HG02642 (cell line): ENCODE results near the gene PCCB.
"Not testable (repeated sequence)": the region's sequence is repeated elsewhere in the genome, so short reads cannot be mapped to it uniquely, and the experiment has no call there.

ENCODE experiments used
- ATAC-seq: cut with Tn5 transposase; IDR thresholded peaks from one replicate; pipeline ENCODE4 v1.9.1; 2021; ENCODE audit warnings: mild to moderate bottlenecking; ENCODE audit not compliant: unreplicated experiment, poor library complexity

The PCCB gene

DNA sequence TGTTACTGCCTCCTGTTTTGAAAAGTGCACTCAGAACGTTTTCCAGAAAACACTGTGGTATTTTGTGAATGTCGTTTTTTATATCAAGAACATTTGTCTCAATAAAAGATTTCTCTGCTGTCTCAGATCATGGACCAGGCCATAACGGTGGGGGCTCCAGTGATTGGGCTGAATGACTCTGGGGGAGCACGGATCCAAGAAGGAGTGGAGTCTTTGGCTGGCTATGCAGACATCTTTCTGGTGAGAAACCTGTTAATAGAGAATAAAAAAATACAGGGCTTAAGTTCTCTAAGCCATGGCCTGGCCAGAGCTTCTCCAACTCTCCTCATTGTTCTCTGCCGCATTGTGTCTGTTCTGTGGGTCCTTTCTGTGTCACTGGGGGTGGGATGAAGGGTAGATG is 11.7 kb downstream of the PCCB start:
- ATAC-seq = no peak

DNA sequence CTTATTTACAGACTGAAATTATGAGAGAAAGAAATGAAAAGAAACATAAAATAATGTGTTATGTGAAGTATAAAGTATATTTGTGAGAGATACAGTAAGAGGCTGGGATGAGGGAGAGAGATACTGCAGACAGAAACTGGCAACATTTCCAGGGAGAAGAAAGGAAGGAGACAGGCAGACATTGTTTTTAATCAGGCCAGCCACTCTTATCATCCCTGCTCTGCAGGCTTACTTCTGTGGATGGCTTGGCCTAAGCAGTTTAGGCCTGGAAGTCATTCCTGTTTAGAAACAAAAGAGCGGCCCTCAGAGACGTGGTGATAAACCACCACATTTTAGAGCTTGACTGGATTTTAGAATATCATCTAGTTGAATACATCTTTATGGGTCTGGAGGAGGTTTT is 12.4 kb downstream of the PCCB start:
- ATAC-seq = no peak

DNA sequence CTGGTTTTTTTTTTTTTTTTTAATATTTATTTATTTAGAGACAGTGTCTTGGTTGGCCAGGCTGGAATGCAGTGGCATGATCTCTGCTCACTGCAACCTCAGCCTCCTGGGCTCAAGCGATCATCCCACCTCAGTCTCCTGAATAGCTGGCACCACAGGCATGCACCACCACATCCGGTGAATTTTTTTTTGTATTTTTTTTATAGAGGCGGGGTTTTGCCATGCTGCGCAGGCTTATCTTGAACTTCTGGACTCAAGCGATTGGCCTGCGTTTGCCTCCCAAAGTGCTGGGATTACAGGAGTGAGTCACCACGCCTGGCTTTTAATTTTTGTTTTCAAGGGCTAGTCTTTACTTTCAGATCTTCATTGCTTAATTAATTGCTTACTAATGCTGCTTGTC is 13.1 kb downstream of the PCCB start:
- ATAC-seq = no peak

DNA sequence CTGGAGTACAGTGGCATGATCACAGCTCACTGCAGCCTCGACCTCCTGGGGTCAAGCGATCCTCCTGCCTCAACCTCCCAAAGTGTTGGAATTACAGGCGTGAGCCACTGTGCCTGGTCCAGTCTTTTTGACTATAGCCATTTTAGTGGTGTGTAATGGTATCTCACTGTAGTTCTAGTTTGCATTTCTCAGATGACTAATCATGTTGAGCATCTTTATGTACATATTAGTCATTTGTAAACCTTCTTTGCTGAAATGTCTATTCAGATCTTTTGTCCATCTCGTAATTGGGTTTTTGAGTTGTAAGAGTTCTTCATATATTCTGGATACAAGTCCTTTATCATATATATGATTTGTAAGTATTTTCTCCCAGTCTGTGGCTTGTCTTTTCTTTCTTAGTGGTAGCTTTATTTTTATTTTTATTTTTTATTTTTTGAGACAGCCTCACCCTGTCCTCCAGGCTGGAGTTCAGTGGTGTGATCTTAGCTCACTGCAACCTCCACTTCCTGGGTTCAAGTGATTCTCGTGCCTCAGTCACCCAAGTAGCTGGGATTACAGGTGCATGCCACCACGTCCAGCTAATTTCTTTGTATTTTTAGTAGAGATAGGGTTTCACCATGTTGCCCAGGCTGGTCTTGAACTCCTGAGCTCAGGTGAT is 16.5 kb downstream of the PCCB start:
- ATAC-seq = peak; percentile 59

DNA sequence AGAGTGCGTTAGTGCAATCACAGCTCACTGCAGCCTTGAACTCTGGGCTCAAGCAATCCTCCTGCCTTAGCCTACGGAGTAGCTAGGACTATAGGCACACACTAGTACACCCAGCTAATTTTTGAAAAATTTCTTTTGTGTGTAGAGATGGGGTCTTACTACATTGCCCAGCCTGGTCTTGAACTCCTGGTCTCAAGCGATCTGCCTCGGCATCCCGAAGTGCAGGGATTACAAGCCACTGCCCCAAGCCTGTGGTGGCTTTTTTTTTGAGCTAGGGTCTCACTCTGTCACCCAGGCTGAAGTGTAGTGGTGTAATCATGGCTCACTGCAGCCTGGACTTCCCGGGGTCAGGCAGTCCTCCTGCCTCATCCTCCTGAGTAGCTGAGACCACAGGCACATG is 17.1 kb downstream of the PCCB start:
- no peak for ATAC-seq

- peak; percentile 63 for ATAC-seq
Measured at GRCh38 chr3:136270179-136270578, 20.0 kb downstream of the PCCB start.

DNA sequence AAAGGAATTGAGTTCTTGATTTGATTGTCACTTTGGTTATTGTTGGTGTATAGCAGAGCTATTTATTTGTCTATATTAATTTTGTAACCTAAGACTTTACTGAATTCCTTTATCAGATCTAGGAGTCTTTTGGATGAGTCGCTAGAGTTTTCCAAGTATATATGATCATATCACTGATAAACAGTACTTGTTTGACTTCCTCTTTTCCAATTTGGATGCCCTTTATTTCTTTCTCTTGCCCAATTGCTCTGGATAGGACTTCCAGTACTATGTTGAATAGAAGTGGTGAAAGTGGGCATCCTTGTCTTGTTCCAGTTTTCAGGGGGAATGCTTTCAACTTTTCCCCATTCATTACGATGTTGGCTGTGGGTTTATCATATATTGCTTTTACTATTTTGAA is 21.5 kb downstream of the PCCB start:
- ATAC-seq = not testable (repeated sequence)

DNA sequence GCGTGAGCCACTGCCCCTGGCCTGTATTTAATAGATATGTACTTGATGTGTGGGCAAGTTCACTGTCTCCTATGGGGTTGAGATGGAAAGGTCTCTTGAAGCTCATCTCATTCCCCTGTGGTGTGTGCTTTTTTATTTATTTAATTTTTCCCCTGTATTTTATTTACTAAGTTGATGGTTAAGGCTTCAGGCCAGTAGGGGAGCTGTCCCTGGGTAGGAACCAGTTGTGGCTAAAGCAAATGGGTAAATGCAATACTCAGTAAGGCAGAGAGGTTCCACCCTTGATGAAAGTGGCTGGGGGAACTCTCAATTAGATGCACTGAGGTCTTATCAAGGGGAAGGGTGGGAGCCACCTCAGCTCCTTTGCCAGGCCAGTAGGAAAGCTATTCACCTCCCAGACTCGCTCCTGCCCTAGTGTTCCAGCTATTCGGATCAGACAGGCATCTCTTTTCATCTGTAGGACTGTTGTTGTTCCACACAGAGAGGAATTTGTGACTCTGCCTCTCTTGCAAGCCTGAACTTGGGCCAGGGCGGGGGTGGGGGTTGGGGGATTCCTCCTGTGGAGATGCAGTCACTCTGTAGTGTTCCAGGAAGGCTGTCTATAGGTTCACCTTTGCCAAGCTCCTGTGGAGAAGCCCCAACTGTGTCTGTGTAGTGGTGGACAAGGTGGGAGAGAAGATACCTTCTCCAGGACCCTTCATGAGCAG is 26.1 kb downstream of the PCCB start:
- ATAC-seq = no peak

- no peak for ATAC-seq
Measured at GRCh38 chr3:136277115-136277514, 27.0 kb downstream of the PCCB start.

DNA sequence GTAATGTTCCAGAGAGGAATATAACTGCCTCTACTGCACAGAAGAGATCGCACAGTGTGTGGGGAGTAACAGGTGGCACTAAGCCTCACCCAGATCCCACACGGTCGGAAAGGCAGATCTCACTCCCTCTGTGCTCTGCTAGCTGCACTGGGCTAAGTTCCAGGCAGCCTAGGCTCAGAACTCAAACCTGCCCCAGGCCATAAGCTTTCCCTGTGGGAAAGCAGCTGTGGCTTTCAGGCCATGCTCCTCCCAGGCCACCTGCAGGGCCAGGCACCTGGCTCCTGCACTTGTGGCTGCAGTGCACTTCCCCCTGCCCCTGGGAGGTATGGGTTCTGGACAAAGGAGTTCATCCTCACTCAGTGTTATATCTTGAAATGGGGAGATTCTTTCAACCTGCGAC is 27.5 kb downstream of the PCCB start:
- ATAC-seq = no peak

GRCh38 chr3:136279092-136279491 is 29.0 kb downstream of the PCCB start:
- no peak for ATAC-seq

DNA sequence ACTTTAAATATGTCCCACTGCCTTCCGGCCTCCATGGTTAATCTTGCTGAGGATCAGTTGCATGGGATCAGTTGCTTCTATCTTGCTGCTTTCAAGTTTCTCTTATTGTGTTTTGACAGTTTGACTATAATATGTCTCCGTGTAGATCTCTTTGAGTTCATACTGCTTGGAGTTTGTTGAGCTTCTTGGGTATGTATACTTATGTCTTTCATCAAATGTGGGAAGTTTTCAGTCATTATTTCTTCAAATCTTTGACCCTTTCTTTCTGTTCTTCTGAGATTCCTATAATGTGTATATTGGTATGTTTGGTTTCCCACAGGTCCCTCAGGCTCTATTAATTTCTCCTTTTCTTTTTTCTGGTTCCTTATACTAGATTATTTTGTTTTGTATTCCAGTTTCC is 30.8 kb downstream of the PCCB start:
- ATAC-seq = no peak

- no peak for ATAC-seq
Measured at GRCh38 chr3:136281966-136282520, 31.9 kb downstream of the PCCB start.

DNA sequence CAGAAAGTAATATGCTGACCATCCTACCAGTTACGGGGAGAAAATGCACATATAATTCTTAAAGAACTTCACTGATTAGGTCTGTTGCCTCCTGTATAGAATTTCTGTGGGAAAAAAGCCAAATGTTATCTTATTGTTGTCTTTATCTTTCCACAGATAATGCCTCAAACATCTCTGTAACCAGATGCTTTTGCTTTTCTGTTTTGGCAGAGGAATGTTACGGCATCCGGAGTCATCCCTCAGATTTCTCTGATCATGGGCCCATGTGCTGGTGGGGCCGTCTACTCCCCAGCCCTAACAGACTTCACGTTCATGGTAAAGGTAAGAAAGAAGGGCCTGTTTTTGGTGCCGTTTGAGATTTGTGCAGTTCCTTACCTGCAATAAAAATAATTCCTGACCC is 33.5 kb downstream of the PCCB start:
- ATAC-seq = no peak

DNA sequence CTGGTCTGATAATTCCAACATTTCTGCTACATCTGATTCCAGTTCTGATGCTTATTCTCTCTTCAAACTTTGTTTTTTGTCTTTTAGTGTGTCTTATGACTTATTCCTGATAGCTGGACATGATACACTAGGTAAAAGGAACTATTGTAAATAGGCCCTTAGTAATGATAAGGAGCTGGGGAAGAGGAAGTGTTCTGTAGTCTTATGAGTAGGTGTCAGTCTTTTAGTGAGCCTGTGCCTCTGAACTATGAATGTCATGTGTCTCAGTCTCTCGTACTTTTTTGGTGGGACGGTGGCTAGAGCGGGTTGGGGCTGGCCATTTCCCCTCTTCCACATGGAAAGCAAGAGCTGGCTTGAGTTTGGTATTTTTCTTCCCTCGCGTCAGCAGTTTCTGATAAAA is 41.2 kb downstream of the PCCB start:
- ATAC-seq = no peak

DNA sequence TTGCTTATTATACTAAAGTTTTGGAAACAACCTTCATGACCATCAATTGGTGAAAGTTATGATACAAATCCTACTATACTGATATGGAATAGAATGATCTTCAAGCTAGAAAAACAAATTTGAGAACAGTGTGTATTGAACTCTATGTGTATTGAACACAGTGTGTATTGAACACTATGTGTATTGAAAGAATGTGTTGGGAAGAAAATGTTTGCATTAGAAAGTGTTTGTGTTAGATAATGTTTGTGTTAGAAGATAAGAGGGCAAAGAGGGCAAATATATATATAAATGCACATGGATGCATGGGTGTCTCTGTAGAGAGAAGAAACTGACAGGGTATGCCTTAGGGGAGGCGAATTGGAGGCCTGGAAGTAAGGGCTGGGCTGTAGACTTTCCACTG is 42.4 kb downstream of the PCCB start:
- ATAC-seq = no peak

DNA sequence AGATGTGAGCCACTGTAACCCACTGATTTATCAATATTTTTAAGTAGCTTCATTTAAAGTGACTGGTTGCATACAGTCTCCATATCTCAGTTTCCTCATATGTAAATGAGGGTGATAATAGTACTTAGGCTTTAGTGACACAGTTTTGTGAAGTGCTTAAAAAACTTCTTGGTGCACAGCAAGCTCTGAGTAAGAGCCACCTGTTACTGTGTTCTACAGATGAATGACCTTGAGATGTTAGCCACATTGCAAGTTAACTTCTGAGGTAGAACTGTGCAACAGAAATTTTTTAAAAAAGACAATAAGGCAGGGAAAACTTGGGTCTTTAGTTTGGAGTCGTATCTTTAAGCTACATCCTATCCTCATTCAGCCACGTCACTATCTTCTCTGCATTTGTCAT is 43.1 kb downstream of the PCCB start:
- ATAC-seq = no peak

- ATAC-seq = no peak
Measured at GRCh38 chr3:136294176-136294575, 44.0 kb downstream of the PCCB start.

DNA sequence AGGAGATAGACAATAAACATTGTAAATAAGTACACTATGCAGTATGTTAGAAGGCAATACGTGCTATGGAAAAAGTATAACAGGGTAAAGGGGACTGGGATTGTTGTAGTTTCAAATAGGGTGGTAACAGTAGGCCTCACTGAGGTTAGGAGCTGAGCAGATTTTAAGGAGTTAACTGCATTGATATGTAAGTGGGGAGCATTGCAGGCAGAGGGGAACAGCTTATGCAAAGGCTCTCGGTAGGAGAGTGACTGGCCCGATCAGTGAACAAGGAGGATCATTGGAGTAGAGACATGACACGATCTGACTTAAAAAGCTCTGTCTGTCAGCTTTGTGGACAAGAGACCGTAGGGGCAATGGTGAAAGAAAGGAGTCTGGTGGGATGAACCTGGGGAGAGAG is 46.8 kb downstream of the PCCB start:
- ATAC-seq = no peak

GRCh38 chr3:136297826-136298225 is 47.7 kb downstream of the PCCB start:
- no peak for ATAC-seq

GRCh38 chr3:136300444-136300843 is 50.3 kb downstream of the PCCB start:
- ATAC-seq = no peak

DNA sequence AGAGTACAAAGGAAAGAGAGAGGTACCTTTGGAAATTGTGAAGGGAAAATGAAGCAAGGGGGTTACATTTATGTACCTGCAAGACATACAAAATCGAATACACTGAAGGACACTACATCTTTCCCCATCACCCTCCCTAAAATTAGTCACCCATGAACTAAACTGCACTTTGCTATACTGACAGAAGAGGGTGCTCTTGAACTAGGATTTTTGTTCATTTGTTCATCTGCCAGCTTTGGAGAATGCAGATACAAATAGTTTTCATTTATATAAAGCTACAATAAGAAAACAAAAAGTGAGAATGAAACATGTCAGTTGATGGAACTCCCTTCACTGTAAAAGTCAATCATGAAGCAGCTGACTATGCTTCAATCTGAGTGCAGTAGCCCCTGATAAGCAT is 55.7 kb downstream of the PCCB start:
- no peak for ATAC-seq
